Cardiac fibroblast (primary cell): Measurements from ENCODE around the gene TGDS.
"Not testable (repeated sequence)": the region's sequence is repeated elsewhere in the genome, so short reads cannot be mapped to it uniquely, and the experiment has no call there.

ENCODE experiments used
- DNase-seq, 2 donors: peaks; one replicate each; pipeline versions ENCODE4 v3.0.0 to v3.0.0-alpha.2; 2010; ENCODE audit warnings: low read depth in 2 of 2
- H3K4me3 ChIP-seq, 2 donors: replicated peaks in 1 of 2; 1 replicate in 1 of 2; 2 replicates in 1 of 2; pipeline ENCODE4 v1.5.1; 2011; ENCODE audit warnings: low read depth in 2 of 2, low read length in 2 of 2, mild to moderate bottlenecking in 2 of 2, moderate library complexity in 1 of 2
- CTCF ChIP-seq: IDR thresholded peaks from one replicate; pipeline ENCODE4 v1.5.1; 2011; ENCODE audit warnings: low read depth, mild to moderate bottlenecking, low read length, inconsistent platforms

Gene TGDS

GRCh38 chr13:94535231-94535630 is 60.7 kb downstream of the TGDS start:
- H3K4me3 ChIP-seq: no peak overlapping the region
- TF ChIP-seq CTCF: no peak
- no peak for DNase-seq

GRCh38 chr13:94534166-94534565 is 61.8 kb downstream of the TGDS start:
- no peak for TF ChIP-seq CTCF
- no peak for DNase-seq
- no peak overlapping the region for H3K4me3 ChIP-seq

- not testable (repeated sequence) for H3K4me3 ChIP-seq, DNase-seq
Measured at GRCh38 chr13:94532278-94532677, 63.7 kb downstream of the TGDS start.

- DNase-seq, H3K4me3 ChIP-seq: not testable (repeated sequence)
Measured at GRCh38 chr13:94526956-94527355, 69.0 kb downstream of the TGDS start.

GRCh38 chr13:94525781-94526180 is 70.2 kb downstream of the TGDS start:
- no peak for DNase-seq
- no peak for TF ChIP-seq CTCF
- H3K4me3 ChIP-seq: no peak overlapping the region

- H3K4me3 ChIP-seq: no peak overlapping the region
- TF ChIP-seq CTCF: no peak
- DNase-seq: no peak
Measured at GRCh38 chr13:94524407-94524806, 71.5 kb downstream of the TGDS start.
